HG03432 (cell line): Measurements from ENCODE around the gene ABLIM2.
A peak's percentile ranks its signal among the peaks of the same experiment; 100 is the strongest.

Experiments
- ATAC-seq: cut with Tn5 transposase; IDR thresholded peaks from one replicate; pipeline ENCODE4 v1.9.1; 2021; ENCODE audit warnings: mild to moderate bottlenecking, moderate library complexity; ENCODE audit not compliant: unreplicated experiment

ABLIM2 gene

DNA sequence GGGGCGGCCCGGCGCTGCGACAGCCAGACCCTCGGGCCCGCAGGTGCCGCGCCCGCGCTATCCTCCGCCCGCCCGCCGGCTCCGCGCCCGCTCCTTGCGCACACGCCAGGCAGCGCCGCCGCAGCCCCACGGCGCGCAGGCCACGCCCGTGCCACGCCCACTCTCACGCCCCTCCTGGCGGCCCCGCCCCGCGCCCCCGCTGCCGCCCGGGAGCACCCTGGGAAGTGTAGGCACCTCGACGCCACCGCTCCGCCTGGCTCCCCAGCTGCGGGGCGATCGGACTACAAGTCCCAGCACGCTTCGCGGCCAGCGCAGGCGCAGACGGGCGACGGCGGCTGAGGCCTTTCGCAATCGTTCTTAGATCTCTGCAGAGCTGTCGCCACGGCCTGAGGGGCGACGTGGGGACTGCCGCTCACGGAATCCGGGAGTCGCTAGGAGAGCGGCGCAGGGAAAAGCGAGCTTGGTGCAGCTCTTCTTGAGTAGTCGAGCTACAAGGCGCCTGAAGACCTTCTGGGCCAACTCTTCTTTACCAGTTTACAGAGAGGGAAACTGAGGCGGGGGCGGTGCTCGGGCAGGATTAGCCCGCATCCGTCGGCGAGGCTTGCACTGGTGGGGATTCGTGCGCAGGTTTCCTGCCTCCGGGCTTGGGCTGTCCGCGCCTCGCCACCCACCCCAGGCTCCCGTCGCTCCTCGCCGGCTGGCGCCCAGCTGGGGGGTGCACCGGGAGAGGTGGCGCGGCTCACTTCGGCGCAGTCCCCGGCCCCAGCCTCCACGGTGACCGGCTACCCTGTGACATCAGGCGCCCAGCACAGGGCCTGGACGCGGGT lies at the start of gene ABLIM2:
ABLIM2 (minus strand) TSS at position 104 of the 827 bp plus-strand sequence. CDS start 124 bp downstream, outside the sequence.
- ATAC-seq: peak; percentile 97

DNA sequence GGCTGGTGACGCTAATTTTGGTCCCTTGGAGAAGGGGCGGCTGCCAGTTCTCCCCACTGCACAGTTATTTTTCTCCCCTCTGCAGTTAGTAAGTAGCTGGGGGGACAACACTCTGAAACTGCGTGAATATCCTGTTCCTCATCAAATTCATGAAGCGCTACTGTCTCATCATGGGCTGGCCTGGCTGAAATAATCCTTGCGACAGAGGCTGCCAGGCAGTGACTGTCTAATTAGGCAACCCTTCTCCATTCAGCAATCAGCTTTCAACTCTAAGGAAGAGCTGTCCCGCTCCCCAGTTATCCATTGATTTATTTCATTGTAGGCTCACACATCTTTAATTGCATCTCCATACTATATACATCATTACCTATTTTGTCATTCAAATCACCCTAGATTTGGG lies 48.7 kb upstream of the ABLIM2 start:
- ATAC-seq: no peak

DNA sequence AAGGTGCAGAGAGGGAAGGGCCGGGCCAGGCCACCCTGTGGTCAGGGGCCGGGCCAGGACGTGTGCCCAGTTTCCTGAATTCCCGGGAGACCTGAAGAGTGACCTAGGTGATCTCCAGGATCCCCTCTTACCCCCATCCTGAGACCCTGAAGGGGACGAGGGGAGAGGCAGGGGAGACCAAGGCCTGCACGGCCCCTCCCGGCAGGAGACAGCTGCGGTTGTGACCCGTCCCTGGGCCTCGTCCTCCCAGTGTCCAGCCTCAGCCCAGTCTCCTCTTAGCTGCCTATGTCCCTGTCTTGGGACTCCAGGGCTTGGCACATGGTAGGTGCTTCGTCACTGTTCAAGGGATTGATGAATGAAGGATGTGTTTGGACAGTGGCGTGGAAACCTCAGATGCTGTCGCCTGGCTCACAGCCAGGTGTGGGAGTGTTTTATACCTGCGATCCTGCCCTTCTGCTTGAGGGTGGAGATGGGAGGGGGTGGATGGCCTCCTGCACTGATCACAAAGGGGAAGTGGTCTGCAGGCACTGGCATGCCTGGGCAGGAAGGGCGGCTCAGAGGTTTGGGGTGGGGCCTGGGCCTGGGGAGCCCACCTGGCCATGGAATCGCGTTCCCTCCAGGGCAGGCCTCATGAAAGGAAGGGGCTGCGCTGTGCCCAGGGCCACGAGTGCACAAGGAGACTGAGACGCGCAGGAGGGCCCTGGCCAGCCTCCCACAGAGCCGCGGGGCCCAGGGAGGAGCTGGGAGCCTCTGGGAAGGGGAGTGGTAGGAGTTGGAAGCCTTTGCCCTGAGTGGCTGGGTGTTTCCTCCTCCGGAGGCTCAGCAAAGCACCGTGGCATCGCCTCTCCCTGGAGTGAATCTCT lies 47.4 kb upstream of the ABLIM2 start:
- peak; percentile 39 for ATAC-seq

- ATAC-seq: no peak
These were observed 46.7 kb upstream of the ABLIM2 start for GRCh38 chr4:8205241-8205707.

DNA sequence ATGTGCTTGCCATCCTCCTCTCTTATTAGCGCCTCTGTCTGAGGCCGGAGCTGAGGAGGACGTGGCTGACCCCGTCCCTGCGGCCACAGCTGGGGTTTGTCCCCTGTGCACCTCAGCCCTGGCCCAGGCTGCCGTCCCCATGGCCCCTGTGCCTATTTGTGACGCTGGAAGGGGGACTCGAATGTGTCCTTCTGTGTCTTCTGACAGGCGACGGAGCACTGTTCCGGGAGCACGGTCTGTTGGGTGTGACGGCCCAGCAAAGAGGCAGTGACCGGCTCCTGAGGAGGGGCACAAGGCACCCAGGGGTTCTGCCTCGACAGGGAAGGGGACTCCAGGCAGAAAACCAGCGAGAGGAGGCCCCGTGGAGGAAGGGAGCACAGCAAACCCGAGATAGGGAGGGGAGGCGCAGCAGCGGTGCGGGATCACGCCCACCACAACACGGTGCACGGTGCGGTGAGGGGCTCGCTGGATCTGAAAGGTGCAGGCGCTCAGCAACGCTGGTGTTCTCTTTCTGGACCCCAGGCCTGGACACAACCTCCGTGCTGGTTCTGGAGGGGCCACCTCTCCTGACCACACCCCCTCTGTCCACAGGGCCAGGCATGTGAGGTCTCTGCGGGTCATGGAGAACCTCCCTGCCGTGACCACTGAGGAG lies 46.1 kb upstream of the ABLIM2 start:
- ATAC-seq: no peak

- no peak for ATAC-seq
These were observed 45.2 kb upstream of the ABLIM2 start for GRCh38 chr4:8203817-8204216.

DNA sequence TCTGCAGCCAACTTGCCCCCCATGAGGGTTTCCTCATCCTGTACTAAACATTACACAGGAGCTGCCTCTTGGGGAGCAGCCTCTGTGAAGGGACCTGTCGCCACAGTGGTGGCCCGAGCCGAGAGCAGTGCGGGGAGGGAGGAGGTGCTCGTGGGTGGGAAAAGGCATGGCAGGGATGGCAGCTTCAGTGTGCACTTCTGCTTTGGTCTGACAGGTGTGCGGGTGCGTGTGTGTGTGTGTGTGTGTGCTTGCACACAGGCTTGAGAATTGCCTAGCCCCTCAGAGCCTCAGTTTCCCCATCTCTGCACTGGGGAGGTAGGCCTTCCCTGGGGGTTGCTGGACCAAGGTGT lies 44.4 kb upstream of the ABLIM2 start:
- no peak for ATAC-seq

DNA sequence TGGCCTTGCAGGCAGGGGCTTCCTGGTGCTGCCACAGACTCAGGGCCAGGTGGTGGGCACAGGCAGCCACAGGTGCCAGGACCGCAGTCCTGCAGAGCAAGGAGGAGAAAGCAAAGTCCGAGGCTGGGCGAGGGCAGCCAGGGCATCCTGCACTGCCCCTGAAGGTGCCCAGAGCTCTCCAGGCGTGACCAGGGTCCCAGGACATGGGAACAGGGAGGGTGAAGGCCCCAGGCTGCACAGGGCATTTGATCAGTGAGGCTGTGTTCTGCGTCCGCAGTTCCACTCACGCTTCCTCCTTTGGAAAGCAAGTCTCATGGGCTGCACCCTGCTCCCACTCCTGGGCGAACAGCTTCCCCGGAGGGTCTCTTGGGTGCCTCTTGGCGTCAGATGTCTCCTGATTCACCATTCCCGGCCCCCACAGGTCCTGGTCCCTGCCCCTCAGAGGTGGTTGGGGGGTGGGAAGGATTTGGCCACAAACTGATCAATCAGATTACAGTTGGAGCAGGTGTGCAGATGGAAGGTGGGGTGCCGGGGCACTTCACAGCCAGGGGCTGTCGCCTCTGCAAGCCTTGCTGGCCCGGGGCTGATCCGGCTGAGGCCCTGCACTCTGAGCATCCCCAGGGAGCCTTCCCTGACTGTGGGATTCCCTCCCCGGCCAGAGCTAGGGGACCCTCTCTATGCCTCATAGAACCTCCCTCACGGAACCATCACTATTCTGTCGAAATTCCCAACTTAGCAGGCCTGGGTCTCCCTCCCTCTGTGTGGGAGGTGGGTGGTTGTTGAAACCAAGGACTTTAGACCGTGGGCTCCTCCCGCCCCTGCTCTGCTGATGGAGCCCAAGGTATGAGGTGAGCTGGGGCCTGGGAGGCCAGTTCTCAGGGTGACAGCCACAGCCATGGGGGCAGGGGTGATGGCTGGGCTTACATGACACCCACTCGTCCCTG lies 43.8 kb upstream of the ABLIM2 start:
- ATAC-seq: no peak

DNA sequence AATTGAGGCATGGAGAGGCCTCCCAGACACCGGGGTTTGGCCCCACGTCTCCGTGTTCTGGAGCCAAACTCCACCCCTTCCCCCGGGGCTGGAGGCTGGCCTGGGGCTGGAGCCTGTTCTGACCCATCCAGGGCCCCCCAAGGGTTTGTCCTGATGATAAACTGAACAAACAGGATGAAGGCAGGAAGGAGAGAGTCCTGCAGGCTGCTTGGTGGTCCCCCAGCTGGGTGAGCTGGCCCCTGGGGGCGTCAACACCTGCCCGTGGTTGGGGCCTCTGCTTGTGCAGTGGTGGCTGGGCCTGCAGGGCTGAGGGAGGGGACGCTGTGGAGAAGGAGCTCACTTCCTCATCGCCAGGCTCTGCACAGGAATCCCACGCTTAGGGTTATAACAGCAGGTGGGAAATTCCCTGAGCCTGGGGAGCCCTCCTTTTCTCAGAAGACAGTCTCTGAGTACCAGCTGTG lies 42.7 kb upstream of the ABLIM2 start:
- peak; percentile 26 for ATAC-seq

DNA sequence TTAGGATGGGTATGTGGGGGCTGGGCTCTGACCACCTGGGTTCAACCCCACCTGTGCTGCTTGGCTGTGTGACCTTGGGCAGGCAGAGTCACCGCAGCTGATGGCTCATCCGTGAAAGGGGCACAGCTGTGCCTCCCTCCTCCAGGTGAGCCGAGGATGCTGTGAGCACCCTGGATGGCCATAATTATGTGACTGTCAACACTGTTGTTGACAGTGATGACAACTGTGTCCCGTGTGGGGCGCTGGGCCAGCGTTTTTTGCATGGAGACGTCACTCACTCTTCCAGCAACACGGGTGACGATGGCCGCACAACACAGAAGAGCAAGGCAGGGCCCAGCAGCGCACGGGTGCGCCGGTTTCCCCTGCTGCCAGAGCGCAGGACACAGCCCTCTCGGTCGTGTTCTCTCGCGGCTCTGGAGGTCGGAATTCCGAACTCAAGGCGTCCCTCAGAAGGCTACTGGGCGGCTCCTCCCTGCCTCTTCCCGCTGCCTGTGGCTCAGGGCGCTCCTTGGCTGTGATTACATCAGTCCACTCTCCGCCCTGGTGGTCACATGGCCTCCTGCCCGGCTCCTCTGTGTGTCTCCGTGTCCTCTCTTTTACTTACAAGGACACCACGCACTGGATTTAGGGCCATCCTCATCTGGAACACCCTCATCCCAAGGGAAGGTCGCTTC lies 41.8 kb upstream of the ABLIM2 start:
- no peak for ATAC-seq

- no peak for ATAC-seq
These were observed 41.1 kb upstream of the ABLIM2 start for GRCh38 chr4:8199594-8200301.

DNA sequence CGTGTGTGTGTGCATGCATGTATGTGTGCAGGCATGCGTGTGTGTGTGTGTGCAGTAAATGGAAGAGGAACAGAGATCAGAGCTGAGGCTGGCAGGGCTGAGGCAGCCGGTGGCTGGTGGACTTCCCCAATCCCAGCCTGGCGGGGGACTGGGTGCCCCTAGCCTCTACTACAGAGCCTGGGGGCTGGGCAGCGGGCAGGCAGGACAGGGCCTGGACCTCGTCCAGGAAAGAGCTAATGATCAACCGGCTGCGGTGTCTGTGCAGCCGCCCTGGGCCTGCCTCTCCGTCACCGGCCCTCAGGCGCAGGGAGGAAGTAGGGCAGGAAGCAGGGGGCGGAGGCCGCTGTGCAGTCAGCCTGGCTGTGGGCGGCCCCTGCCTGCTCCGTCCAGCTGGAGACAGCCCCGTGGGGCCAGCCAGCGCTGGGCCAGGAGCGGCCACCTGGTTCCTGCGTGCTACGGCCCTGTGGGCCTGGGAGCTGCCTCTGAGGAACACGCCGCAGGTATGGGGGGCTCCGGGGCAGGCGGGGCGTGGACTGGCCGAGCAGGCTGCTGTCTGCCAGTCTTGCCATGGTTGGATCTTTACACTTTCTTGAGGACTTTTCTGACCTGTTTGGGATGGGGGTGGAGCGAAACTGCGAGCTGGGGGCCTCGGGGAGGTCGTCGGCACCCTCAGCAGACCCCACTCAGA lies 40.4 kb upstream of the ABLIM2 start, which contains the start of gene SH3TC1:
SH3TC1 (plus strand) TSS at position 385 of the 688 bp plus-strand sequence. CDS start 5,905 bp downstream, outside the sequence.
- peak; percentile 88 for ATAC-seq

DNA sequence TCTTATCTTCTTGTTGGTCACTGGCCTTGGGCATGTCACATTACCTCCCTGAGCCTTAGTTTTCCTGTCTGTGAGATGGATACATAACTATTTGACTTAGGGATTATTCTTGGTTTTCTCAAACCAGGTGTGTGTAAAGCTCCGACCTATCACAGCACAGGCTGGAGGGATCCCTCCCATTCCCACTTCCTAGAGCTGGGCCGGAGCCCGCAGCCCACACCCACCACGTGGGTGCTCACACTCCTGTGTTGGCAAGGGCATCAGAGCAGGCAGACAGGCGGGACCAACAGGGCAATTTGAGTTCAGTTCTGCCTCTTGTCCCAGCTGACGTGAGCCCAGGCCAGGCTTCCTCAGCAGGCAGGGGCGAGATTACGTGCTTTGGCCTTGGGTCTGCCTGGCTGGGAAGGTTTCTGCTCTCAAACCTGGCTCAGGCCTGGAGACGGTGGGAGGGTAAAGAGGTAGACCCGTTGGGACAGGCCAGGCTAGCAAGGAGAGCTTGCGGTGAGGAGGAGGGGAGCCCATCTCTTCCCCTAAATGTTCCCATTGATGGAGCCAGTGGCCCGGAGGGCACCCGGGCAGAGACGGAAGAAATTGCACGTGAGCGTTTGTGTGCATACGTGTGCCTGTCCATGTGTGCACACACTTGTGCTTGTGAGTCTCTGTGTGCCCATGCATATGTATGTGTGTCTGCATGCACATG lies 39.7 kb upstream of the ABLIM2 start:
- ATAC-seq: peak; percentile 4

GRCh38 chr4:8197521-8197920 lies 38.9 kb upstream of the ABLIM2 start:
- no peak for ATAC-seq

DNA sequence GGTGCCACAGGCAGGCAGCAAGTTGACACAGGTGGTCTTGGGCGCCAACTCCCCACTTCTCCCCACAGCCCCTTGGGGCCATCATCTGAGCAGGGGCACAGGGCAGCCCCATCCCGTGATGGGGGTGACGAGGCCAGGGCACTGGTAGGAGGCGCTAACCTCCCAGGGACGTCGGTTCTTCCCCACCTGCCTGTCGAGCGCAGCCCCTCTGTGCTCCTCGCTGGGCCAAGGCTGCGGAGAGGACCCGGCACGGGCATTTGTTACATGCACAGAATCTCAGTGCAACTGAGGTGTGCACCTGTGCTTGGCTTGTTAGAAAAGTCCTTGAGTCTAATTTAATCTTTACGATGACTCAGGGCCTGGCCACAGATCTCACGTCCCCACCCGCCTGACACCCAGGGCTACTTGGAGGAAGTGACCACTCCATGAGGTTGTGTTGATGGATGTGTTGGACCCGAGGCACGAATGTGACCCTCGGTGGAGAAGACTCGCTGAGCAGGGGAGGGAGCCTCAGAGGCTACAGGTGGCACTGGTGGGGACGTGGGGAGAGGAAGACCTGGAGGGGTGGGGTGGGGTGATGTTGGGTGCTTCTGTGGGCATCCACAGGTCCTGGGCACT lies 37.3 kb upstream of the ABLIM2 start:
- no peak for ATAC-seq

- no peak for ATAC-seq
These were observed 36.8 kb upstream of the ABLIM2 start for GRCh38 chr4:8195431-8195830.
